Endometrium (tissue), 2 donors: ENCODE data around the gene SYT15.
"Not testable (repeated sequence)": the region's sequence is repeated elsewhere in the genome, so short reads cannot be mapped to it uniquely, and the experiment has no call there.

Experiments used
- FAIRE-seq: peaks from 2 replicates; lab custom pipeline; 2012; peaks lifted over from hg19 to GRCh38; lab: Jason Lieb, UNC
- donor health status: control.
- donor health status: control.

The SYT15 gene

DNA sequence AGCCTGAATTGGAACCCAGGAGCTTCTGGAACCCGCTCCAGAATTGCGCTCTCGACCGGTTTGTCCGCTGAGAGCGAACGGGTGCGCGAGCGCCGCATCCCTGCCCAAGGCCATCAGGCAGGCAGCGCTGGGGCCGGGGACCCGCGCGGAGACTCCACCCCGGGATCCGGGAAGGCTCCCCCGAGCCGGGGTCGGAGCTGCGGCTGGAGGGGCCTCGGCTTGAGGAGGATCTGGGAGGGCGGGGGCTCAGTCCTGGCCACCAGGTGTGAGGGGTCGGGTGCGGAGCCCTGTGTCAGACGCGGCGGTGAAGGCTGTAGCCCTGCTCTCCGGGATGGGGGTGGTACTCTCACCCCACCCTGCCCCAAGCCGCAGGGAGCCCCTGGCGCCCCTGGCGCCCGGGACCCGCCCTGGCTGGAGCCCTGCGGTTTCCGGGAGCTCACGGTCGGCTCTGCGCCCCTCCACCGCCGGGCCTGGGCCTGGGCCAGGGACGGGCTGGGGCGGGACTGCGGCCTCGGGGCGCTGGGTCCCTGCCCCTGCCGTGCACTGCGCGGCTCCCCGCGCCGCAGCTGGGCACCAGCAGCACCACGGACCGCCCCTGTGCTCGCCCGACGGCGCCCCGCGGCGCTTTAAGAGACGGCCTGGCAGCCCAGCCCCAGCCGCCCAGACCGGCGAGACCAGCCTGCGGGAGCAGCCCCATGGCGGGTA is at the start of gene SYT15:
TSS of gene SYT15 (plus strand) at position 655 of the 705 bp plus-strand sequence. CDS start at position 696, 41 bp downstream.
- FAIRE-seq = not testable (repeated sequence)

DNA sequence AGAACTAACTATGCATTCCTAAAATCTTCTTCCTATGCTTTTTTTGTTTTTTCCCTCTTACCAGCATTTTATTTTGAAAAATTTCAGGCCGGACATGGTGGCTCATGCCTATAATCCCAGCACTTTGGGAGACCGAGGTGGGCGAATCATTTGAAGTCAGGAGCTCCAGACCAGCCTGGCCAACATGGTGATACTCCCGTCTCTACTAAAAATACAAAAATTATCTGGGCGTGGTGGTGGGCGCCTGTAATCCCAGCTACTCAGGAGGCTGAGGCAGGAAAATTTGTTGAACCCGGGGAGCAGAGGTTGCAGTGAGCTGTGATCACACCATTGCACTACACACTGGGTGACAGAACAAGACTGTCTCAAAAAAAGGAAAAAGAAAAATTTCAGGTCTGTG is 49.2 kb upstream of the SYT15 start:
- FAIRE-seq = not testable (repeated sequence)

DNA sequence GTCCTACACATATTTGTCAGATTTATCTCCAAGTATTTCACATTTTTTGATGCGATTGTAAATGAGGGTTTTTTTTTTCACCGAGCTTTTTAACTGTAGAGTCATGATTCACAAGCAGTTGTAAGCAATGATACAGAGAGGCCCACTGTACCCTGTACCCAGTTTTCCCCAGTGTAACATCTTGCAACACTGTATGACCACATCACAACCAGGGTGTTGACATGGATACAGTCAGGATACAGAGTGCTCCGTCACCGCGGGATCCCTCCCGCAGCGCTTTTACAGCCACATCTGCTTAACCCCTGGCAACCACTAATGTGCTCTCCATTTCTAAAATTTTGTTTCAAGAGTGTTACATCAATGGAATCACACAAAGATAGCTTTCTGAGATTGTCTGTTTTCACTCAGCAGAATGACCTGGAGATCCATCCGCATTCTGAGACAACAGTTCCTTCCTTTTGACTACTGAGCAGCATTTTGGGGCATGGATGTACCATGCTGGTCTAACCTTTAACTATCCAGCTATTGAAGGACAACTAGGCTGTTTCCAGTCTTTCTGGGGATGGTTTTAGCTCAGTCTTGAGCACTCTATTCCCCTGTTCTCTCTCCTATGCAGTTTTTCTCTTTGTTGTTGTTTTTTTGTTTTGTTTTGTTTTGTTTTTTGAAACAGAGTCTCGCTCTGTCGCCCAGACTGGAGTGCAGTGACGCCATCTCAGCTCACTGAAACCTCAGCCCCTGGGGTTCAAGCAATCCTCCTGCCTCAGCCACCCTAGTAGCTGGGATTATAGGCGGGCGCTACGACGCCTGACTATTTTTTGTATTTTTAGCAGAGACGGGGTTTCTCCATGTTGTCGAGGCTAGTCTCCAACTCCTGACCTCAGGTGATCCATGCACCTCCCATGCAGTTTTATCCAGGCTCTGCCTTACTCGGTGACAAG is 48.4 kb upstream of the SYT15 start:
- FAIRE-seq = no peak

DNA sequence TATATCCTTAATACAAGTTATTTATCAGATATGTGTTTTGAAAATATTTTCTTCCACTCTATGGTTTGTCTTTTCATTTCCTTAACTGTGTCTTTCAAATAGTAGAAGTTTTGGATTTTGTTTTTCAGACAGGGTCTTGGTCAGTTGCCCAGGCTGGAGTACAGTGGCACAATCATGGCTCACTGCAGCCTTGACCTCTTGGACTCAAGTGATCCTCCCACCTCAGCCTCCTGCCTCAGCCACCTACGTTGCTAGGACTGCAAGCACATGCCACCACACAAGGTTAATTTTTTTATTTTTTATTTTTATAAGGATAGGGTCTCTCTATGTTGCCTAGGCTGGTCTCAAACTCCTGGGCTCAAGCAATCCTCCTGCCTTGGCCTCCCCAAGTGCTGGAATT is 46.7 kb upstream of the SYT15 start:
- not testable (repeated sequence) for FAIRE-seq

DNA sequence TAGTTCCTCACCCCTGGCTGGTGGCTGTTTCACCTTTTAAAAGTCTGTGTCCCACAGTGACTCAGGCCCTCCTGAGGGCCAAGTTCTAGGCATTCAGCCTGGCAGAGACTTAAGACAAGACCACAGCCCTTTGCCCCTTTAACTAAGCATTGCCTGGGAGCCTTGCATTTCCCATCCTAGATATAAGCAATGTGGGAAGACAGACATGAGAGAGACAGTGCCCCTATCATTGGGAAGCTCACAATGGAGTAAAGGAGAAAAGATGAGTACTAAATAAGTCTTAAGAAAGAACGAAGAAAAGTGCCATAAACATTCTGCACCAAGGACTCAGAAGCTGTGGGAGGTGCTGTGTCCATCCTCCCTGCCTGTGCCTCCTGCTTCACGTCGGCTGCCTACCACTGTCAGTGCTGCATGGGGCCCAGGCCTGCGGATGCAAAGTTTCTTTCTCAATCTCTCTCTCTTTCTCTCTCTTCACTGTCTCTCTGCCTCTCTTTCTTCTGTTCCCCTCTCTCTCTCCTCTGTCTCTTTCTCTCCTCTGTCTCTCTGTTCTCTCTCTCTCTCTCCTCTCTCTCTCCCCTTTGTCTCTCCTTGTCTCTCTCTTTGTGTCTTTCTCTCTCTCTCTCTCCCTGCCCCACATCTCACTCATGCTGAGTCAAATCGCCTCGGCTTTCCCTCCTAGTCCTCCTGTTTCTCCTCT is 44.0 kb upstream of the SYT15 start:
- FAIRE-seq = no peak

DNA sequence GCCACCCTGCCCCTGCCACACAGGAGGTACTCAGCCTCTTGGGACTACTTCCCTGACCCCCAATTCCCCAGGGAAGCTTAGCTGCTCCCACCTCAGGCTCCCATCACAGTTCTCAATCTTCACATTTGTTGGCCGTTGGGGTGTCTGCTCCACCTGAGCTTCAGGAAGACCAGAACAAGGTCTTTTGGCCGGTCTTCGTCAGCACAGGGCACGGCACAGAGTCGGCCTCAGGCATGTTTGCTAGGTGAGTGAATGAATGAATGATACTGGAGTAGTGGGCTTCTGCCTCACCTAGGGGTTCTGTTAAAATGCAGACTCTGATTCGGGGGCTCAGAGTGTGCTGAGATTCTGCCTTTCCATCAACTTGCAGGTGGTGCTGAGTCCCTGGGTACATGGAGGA is 42.8 kb upstream of the SYT15 start:
- FAIRE-seq = no peak

DNA sequence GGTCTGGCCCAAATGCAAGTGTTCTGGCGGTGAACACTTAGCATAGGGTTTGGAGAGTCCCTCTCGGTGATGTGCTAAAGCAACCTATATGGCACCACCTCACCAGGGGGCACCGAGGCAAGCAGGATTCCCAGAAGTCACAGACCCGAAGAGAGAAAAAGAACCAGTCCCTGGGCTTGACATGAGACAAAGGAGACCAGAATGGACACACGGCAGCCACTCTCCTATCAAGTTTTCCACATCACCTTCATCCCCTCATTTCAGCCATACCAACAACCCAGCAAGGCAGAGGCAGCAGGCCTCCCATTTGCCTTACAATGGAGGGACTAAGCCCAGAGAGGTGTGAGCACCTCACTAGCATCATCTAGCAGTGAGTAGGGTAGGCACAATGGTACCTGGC is 42.1 kb upstream of the SYT15 start:
- FAIRE-seq = no peak

DNA sequence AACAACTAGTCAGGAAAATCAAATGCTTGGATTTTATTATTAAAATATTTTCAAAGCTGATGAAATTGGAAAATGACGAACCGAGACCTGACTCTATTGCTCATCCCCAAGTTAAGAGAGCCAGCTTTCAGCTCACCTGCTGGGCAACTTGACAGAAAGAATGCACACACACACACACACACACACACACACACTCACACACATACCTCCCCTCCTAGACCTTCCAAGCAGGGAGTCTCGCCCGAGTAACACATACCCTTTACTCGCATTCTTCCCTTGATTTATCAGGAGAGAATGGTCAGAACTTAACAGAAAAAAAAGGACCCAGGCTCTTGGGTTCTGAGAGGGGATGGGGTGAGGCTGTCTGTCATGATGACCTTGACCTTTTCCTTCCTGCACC is 41.6 kb upstream of the SYT15 start:
- no peak for FAIRE-seq

DNA sequence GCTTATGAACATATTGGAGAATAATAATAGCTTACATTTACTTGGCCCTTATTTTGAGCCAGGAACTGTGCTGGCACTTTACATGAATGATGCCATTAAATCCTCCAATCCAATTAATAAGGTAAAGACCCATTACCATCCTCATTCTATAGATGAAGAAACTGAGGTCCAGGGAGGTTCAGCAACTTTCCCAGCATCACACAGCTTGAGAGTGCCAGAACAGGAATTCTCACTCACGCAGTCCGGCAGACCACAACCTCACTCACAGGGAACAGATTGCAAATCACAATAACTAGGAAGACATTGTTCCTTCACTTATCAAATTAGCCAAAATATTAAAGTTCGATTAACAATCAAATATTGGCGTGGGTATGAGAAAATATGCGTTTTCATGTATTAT is 40.8 kb upstream of the SYT15 start:
- no peak for FAIRE-seq

DNA sequence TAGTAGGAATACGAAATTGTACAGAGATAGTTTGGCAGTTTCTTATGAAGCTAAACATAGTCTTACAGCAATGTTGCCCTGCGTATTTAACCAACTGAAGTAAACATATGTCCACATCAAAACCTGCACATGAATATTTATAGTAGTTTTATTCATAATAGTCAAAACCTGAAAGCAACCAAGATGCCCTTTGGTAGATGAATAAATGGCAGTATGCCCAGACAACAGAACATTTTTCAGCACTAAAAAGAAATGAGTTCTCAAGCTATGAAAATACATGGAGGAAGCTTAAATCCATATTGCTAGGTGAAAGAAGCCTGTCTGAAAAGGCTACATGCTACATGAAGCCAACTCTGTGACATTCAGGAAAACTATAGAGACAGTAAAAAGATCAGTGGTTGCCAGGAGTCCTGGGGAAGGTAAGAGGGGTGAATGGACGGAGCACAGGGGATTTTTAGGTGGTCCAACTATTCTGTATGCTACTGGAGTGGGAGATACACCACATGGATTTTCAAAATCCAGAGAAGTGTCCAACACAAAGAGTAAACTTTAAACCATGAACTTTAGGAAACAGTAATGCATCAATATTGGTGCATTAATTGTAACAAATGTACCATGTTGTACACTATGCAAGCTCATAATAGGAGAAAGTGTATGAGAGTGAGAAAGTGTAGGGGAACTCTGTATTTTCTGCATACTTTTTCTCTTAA is 40.1 kb upstream of the SYT15 start:
- FAIRE-seq = no peak

DNA sequence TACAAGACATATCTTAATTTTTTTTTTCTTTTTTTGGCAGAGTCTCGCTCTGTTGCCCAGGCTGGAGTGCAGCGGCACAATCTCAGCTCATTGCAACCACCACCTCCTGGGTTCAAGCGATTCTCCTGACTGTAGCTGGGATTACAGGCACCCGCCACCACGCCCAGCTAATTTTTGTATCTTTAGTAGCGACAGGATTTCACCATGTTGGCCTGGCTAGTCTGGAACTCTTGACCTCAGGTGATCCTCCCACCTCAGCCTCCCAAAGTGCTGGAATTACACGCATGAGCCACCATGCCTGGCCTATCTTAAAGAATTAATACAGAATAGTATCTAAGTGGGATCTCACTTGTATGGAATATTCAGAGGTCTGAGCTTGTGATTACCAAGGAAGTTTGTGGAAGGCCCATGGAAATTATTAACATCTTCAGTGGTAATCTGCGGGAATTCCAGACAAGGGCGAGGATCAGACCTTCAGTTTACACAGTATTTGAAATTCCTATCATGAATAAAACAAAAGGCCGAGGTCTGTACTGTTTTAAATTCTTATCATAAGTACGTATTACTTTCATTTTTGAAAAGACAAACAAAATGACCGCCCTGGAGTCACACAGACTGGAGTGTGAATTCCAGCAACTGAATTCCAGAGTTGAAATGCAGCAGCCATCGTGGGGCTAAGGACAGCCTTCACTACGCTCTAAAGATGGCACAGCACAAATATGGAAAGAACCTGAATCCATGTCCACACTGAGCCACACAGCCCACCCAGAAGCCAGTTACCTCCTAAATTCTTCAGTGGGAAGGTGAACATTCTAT is 39.1 kb upstream of the SYT15 start:
- FAIRE-seq = no peak

DNA sequence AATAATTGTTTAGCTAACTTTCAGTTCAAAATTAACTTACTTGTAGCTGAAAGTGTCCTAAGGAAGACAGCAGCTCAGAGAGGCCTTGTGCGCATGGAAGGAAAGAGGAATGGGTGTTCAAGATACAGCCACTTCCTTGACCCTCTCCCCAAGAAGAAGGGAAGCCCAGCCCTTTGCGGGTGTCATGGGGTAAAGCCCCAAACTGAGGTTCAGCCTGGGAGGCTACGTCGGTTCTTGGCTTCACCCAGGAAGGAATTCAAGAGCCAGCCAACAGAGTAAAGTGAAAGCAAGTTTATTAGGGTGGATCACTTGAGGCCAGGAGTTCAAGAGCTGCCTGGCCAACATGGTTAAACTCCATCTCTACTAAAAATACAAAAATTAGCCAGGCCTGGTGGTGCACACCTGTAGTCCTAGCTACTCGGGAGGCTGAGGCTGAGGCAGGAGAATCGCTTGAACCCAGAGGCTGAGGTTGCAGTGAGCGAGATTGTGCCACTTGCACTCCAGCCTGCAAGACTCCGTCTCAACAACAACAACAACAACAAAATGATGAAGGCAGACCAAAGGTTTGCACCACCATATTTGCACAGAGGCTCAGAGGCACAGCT is 38.4 kb upstream of the SYT15 start:
- no peak for FAIRE-seq

DNA sequence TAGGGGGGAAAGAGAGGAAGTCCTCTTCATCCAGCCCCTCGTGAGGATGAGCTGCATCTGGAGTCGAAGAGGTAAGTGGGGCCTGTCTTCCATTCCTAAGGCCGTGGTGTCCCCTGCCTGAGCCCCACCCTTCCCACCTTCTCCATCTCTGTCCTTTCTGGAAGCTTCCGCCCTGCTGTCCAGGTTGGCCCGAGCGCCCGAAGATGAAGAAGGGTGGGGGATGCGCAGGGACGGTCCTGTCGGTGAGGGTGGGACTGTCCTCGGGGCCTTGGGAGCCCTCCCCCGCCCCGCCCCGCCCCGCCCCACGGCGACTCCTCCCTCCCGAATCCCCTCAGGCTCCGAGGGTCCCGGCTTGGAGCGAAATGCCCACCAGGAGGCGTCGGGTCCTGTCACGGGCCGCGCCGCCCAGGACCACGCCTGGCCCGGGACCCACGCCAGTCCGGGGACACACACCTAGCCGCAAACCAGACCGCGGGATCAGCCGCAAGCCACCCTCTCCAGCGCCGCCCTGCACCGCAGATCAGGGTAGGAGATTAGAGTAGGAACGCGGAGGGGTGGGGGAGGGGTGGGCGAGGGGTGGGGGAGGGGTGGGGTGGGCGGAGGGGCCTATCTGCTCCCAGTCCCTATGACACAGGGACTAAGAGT is 37.8 kb upstream of the SYT15 start:
- no peak for FAIRE-seq

DNA sequence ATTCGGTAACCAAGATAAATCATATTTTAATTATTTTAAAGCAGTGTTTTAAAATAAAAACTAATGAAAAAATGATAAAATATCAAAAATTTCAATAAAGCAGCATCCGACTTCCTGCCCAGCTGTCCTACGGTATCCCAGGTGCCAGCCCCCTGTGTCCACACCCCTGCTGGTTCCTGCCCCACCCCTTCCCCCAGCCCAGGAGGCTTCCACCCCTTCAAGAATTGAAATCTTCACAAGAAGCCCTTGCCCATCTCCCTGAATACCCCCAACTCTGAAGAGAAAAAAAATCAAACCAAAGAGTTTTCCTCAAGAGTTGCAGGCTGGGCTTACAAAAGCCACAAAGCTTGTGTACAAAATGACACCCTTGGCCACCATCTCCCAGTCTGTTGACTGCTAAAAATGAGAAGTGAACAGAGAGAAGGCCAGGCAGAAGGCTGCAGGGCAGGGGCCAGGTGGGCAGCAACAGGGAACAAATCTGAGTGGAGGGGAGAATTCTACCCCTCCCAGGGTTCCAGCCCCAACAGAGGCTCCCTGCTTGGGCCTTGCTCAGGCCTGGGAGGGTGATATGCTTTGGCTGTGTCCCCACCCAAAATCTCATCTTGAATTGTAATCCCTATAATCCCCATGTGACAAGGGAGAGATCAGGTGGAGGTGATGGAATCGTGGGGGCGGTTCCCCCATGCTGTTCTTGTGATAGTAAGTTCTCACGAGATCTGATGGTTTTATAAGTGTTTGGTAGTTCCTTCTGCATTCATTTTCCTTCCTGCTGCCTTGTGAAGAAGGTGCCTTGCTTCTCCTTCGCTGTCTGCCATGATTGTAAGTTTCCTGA is 37.0 kb upstream of the SYT15 start:
- FAIRE-seq = no peak

DNA sequence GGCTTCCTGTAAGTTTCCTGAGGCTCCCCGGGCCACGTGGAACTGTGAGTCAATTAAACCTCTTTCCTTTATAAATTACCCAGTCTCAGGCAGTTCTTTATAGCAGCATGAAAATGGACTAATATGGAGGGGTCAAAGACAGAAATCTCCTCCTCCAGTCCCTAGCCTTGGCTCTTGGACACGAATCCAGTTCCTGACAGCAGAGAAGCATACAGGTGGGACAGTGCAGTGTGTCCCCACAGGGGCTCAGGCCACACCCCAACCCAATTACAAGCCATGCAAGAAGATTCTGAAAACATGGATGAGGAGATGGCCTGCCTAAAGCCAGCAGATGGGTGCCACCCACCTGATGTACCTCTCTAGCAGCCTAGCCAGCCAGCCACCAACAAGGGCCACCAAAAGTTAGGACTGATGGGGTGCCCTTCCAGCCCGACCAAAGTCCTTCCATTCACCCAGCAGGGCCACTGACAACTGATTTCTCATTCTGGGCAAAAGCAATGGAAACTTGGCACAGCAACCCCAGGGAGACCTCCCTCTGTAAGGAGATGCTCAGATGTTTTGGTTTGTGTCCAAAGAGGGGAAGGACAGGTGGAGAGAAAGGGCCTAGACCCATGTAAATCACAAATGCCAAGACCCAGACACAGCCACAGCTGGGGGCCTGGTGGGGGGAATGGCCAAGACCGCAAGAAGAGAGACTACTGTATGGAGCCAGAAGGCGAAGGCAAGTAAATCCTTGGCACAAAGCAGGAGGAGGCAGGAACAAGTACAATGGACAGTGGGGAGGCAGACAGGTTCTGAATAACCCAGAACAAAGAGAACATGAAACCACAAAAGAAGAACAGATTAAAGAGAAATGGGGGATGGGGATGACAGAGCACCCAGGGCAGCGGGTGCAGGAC is 36.1 kb upstream of the SYT15 start:
- no peak for FAIRE-seq

DNA sequence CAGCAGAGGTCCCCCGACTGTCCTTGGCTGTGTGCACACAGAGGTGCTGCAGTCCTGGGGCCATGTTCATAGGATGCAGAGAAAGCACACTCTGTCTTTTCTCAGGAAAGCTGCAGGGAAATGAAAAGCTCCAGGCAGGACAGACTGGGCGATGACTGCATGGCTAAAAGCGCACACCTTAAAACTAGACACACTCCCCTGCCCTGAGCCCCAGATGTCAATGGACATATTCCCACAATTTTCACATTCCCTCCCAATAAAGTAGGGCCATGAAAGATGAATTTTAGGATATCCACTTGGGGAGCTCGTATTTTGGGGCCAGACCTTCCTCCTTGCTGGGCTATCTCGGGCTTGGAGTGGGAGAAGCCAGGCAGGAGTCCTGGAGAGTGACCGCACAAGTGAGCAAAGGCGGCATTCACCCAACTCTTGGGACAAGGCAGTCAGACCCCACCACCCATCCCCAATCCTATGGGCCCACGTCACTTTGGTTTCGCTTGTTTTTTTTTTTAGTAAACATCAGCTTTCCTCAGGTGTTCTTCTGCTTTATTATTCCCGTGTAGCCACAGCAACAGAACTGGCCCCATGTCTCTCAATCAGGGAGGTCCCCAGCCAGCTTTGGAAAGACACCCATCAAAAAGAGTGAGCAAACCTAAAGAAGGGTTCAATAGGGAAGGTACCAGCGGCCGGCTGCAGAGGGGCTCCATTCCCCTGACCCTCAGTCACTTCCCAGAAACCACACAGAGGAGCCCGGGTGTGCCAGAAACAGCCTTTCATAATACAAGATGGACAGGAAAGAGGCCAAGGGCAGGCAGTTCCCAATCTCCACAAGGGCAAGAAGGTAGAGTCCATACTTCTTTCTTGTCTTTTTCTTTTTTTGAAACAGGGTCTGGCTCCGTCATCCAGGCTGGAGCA is 35.2 kb upstream of the SYT15 start:
- FAIRE-seq = no peak
